Panc1 (cell line): ENCODE data around the gene RASSF5.

ENCODE experiments used
- POLR2AphosphoS5 ChIP-seq: IDR thresholded peaks from 2 replicates; pipeline ENCODE4 v1.6.1; 2012; ENCODE audit warnings: mild to moderate bottlenecking, low read depth, low read length, moderate library complexity
- TCF7L2 ChIP-seq: IDR thresholded peaks from 2 replicates; pipeline ENCODE4 v1.6.1; 2011; ENCODE audit warnings: mild to moderate bottlenecking, low read depth, low read length, inconsistent platforms
- TF ChIP-seq, protein P1 (sequence below): fragments of 450-650 bp; IDR thresholded peaks from 2 replicates; pipeline ENCODE4 v1.5.1; 2017; ENCODE audit warnings: mild to moderate bottlenecking

DNA sequence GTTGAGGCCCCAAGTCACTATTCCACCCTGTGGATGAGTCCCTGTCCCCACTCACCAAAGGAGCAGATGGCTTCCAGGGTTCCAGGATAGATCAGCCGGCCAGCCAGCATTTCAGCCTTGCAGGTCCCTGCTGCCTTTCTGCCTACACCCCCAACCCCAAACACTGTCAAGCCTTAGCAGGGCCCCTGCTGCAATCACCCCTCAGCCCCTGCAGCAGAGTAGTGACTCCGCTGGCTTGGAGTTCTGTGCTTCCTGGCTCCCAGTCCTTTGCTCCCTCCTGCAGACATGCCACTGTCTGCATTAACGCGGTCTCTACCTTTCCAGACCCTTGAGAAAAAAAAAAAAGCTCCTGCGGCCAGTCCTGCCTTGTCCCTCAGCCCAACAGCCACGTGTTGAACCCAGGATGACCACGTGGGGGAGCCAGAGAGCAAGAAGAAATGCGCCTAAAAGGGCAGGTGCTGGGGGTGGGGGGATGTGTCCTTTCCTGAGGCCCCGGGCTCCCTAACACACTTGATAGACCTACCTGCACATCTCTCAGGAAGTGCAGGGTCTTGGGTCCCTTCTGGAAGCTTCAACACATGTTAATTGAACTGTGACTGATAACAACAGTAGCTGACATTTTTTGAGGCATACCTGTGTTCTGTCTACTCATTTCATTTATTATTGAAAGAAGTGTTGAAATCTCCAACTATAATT is 37.4 kb downstream of the RASSF5 start:
- TF ChIP-seq, protein P1, sequence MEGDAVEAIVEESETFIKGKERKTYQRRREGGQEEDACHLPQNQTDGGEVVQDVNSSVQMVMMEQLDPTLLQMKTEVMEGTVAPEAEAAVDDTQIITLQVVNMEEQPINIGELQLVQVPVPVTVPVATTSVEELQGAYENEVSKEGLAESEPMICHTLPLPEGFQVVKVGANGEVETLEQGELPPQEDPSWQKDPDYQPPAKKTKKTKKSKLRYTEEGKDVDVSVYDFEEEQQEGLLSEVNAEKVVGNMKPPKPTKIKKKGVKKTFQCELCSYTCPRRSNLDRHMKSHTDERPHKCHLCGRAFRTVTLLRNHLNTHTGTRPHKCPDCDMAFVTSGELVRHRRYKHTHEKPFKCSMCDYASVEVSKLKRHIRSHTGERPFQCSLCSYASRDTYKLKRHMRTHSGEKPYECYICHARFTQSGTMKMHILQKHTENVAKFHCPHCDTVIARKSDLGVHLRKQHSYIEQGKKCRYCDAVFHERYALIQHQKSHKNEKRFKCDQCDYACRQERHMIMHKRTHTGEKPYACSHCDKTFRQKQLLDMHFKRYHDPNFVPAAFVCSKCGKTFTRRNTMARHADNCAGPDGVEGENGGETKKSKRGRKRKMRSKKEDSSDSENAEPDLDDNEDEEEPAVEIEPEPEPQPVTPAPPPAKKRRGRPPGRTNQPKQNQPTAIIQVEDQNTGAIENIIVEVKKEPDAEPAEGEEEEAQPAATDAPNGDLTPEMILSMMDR, result peak; percentile 95
- TF ChIP-seq TCF7L2, result no peak
- TF ChIP-seq POLR2AphosphoS5, result no peak
